HG02884 (cell line): Measurements from ENCODE around the gene CARD6.
"Not testable (repeated sequence)": the region's sequence is repeated elsewhere in the genome, so short reads cannot be mapped to it uniquely, and the experiment has no call there.

Experiments used
- ATAC-seq: cut with Tn5 transposase; IDR thresholded peaks from one replicate; pipeline ENCODE4 v1.9.1; 2021; ENCODE audit warnings: mild to moderate bottlenecking, moderate library complexity; ENCODE audit not compliant: unreplicated experiment

The CARD6 gene

GRCh38 chr5:40828690-40829661, 12.2 kb upstream of the CARD6 start:
- ATAC-seq, result no peak

GRCh38 chr5:40829748-40830533, 11.2 kb upstream of the CARD6 start:
- no peak for ATAC-seq

- peak; percentile 30 for ATAC-seq
Observed at GRCh38 chr5:40831346-40832210, 9.6 kb upstream of the CARD6 start.

GRCh38 chr5:40832345-40832744, 8.8 kb upstream of the CARD6 start:
- no peak for ATAC-seq

GRCh38 chr5:40833712-40834229, 7.4 kb upstream of the CARD6 start:
- ATAC-seq, result no peak

- ATAC-seq, result no peak
Observed at GRCh38 chr5:40834391-40834848, 6.7 kb upstream of the CARD6 start.

GRCh38 chr5:40834849-40835787, 6.0 kb upstream of the CARD6 start, which contains the start of gene RPL37:
Gene RPL37 (minus strand): TSS chr5:40835222. CDS start chr5:40835185, 37 bp downstream.
- peak; percentile 95 for ATAC-seq

- ATAC-seq, result no peak
Observed at GRCh38 chr5:40838086-40838485, 3.1 kb upstream of the CARD6 start.

GRCh38 chr5:40842351-40842750, 1.2 kb downstream of the CARD6 start:
- no peak for ATAC-seq

GRCh38 chr5:40844565-40844964, 3.4 kb downstream of the CARD6 start:
- no peak for ATAC-seq

- no peak for ATAC-seq
Observed at GRCh38 chr5:40846371-40846770, 5.2 kb downstream of the CARD6 start.

GRCh38 chr5:40847525-40847924, 6.4 kb downstream of the CARD6 start:
- ATAC-seq, result no peak

- no peak for ATAC-seq
Observed at GRCh38 chr5:40853632-40854192, 12.5 kb downstream of the CARD6 start.

- no peak for ATAC-seq
Observed at GRCh38 chr5:40860711-40861110, 19.5 kb downstream of the CARD6 start.

- ATAC-seq, result not testable (repeated sequence)
Observed at GRCh38 chr5:40865004-40865403, 23.8 kb downstream of the CARD6 start.

GRCh38 chr5:40866844-40867243, 25.7 kb downstream of the CARD6 start:
- ATAC-seq, result no peak

- no peak for ATAC-seq
Observed at GRCh38 chr5:40869384-40869783, 28.2 kb downstream of the CARD6 start.

GRCh38 chr5:40871177-40871576, 30.0 kb downstream of the CARD6 start:
- ATAC-seq, result no peak

GRCh38 chr5:40872253-40872652, 31.1 kb downstream of the CARD6 start:
- ATAC-seq, result not testable (repeated sequence)
